T-helper 17 cell (primary cell): ENCODE data around the gene SHC1. TPM values are rescaled to one million over a fixed set of nuclear protein-coding genes. Genes with fewer than 3 reads are reported as not detected.
A peak's percentile ranks its signal among the peaks of the same experiment; 100 is the strongest.

Experiments used
- ATAC-seq: fragments of 150-1000 bp; cut with Tn5 transposase; 2 replicates; pipeline ENCODE4 v1.10.0; 2021; ENCODE audit warnings: mild to moderate bottlenecking, moderate library complexity
- DNase-seq, 3 donors: peaks; one replicate each; pipeline versions ENCODE4 v3.0.0 to v3.0.0-alpha.2; 2020 to 2021
- H3K9me3 ChIP-seq: one replicate; pipeline ENCODE4 v1.7.0; 2013; ENCODE audit warnings: low read length, mild to moderate bottlenecking; ENCODE audit not compliant: control insufficient read depth, poor library complexity, severe bottlenecking
- H3K27ac Mint-ChIP-seq: one replicate; pipeline ENCODE4 v1.8.0; 2022; ENCODE audit warnings: mild to moderate bottlenecking, moderate library complexity, mixed read lengths
- H3K27me3 Mint-ChIP-seq: one replicate; pipeline ENCODE4 v1.8.0; 2022; ENCODE audit warnings: mixed read lengths
- H3K36me3 Mint-ChIP-seq: one replicate; pipeline ENCODE4 v1.8.0; 2022; ENCODE audit warnings: low read depth, mixed read lengths
- H3K4me1 Mint-ChIP-seq: one replicate; pipeline ENCODE4 v1.8.0; 2022; ENCODE audit warnings: mild to moderate bottlenecking, mixed read lengths
- H3K4me3 Mint-ChIP-seq: one replicate; pipeline ENCODE4 v1.8.0; 2022; ENCODE audit warnings: mild to moderate bottlenecking, moderate library complexity, mixed read lengths
- total RNA-seq, 4 donors: library from RNA in 2 of 4; stranded (reverse) in 2 of 4; gene quantifications; one replicate each; pipeline ENCODE4 v1.2.3 and lab custom pipeline; 2022 to 2026

The SHC1 gene
- total RNA-seq, 2 donors from 2014 or later, result 99.5 to 105 TPM

DNA sequence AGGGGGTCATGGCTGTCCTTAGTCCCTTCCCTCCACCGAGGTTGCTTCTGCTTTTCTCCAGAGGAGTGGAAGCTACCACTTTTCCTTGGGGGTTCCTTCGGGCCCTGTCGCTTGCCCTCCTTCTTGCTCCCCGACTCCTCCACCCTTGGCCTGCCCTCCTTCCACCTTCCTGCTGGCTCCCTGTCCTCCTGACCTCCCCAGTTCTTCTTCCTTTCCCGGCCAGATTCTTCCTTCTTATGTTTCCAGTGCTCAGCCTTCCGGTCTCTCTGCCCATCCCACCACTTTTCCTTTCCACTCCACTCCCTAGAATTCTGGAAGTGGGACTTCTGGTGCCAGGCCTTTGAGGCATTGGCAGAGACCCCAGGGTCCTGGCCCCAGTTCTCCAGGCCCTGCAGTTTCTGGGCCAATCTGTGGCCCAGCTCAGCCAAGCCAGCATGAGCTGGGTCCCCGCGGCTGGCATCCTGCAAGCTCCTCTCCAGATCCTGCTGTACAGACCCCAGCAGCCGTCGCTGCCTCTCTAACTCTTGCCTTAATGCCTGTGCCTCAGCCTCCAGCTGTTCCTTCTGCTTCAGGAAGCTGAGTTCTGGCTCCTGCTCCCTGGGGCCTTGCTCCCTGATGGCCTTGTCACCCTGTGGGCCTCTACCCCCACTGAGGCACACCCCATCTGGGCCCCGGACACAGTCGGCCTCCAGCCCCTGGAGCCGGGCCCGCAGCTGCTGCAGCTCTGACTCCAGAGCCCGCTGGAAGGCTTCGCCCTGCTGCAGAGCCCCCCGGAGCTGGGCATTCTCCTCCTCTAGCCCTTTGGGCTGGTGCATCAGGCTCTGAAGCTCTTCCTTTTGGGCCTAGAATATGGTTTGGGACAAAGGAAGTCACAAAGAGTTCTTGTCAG, 24.3 kb downstream of the SHC1 start:
- peaks cover 59% of the 10 kb centered on the region for H3K4me1 Mint-ChIP-seq
- peaks cover 10% of the 10 kb centered on the region for H3K36me3 Mint-ChIP-seq
- peak overlapping the region; percentile 86 for H3K4me3 Mint-ChIP-seq
- no peaks in the 10 kb centered on the region for H3K27me3 Mint-ChIP-seq
- H3K9me3 ChIP-seq, result no peaks in the 10 kb centered on the region
- peak overlapping the region; percentile 100 for H3K27ac Mint-ChIP-seq
- DNase-seq, result no peak
- no peak for ATAC-seq

DNA sequence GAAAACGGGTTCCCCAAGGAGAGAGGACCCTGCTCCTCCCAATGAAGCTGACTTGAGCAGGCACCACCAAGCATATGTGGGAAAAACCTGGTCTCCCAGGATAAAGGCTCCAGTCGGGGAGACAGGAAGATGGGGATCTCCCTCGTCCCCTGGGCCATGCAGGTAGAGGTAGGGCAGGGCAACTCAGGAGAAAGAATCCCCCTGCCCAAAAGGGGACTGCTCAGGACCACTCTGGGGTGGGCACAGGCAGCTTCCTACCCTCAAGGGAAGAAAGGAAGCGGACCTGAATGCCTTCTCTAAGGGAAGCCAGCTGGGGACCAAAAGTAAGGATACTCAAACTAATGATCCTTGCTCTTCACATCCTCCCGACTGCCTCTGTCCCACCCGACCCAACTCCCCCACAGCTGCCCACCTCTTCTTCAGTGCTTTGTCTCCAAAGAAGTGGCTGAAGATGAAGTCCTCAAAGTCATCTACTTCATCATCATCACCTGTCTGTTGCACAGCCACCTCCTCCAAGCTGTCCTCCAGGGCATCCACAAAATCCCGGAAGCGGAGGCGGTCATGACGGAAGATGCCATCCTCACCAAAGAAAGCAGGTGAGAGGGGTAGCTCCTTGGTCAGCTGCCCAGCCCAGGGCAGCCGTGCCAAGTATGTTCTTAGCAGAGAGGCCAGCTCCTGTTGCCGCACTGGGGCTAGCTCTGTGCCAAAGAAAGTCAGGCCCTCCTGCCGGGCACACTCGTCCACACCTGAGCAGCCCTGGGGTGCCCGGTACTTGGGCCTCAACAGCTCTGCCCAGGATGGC, 25.2 kb downstream of the SHC1 start:
- no peak for ATAC-seq
- Mint-ChIP-seq H3K27me3 (no peaks in the 10 kb centered on the region), H3K36me3 (peaks cover 7% of the 10 kb centered on the region), H3K4me1 (peaks cover 60% of the 10 kb centered on the region), H3K27ac (peak overlapping the region; percentile 100), H3K4me3 (peak overlapping the region; percentile 99)
- DNase-seq, result no peak
- no peaks in the 10 kb centered on the region for H3K9me3 ChIP-seq

DNA sequence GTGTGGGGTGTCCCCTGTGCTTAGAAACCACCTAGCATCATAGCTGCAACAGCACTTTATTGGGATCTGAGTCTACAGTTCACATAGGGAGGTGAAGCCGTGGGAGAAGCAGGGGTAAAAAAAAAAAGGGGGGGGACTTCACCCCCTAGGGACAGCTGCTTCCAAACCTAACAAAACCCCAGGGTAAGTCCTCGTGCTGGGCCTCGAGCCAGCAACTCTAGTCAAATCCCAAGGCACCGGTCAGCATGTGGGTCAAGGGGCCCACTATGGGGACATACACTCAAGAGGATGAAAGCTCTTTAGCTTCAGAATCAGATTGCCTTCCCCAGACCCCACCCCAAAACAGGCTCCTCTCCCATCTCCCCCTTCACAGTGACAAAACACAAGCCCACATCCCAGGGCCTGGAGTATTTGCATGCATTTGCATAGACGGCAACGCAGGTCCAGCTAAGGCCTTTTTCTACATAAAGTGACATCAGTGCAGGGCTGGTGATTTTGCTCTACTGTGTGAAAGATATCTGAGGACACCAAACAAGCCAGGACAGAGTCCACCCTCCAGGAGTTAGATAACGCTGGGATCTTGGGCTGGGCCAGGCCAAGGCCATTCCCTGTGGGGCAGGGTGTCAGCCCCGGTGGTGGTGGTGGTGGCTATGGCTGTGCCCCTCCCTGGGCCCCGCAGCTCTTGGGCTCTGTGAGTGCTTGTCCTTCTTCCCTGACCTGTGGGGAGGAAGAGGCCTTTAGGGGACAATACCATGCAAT, 26.0 kb downstream of the SHC1 start:
- ATAC-seq, result no peak
- H3K36me3 Mint-ChIP-seq, result peaks cover 7% of the 10 kb centered on the region
- DNase-seq, result no peak
- no peaks in the 10 kb centered on the region for H3K9me3 ChIP-seq
- H3K27me3 Mint-ChIP-seq, result no peaks in the 10 kb centered on the region
- H3K4me1 Mint-ChIP-seq, result peaks cover 64% of the 10 kb centered on the region
- peak overlapping the region; percentile 99 for H3K4me3 Mint-ChIP-seq
- H3K27ac Mint-ChIP-seq, result peak overlapping the region; percentile 100

DNA sequence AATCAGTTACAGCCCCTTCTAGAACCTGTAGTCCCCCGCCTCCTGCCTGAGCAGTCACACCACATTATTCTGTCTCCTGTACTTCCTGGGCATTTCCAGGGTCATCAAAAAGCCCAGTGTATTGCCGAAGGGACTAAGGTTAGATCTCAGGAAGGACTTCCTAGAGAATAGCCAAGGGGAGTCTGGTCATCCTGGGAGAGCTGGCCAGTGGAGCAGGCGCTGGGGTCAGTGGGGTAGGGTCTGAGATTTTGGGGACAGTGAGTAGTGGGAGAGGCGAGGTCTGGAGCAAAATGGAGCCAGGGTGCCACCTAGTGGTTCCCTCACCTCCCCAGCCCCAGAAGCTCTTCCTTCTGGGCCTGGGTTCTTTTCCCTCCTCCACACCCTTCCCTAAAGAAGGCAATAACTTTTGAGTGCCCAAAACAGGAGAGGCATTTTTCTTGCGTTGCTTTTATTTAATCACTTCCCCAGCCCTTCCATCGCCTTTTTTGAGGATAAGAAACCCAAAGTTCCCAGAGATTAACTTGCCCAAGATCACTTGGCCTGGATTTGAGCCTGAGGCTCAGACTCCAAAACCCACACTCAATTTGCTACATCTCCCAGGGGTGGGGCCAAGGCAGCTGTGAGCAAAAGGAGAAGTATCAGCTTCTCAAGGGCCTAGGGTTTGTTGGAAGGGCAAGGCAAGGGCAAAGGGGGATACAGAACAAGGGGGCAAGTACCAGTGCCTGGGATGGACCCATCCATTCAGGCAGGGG, 26.7 kb downstream of the SHC1 start:
- ATAC-seq, result peak; percentile 22
- H3K4me3 Mint-ChIP-seq, result peak overlapping the region; percentile 99

DNA sequence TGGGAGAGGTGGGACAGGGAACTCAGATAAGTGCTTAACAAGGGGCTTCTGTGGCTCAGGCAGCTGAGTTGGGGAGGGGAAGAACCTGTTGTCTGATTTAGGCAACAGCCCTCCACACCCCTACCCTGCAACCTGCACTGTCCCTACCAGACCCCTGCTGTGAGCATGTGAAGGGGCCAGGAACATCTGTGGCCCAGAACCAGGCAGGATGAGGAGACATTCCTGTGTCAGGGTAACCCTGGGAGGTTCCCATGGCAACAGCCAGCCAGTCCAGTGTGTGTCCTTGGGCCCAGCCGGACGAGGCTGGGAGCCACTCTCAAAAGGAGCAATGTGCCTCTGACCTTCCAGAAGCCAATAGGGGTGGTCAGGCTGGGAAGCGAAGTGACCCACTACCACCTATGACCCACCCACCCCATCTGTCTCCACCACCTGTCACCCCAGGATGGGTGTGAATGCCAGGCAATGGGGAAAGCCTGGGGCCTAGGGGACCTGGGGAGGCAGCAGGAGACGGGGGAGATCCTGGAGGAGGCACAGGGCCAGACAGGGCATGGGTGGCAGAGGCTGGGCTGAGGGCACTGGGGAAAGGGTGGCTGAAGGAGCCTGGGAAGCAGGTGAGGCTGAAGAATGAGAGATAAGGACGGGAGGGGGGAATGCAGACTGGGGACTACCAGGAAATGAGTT, 29.1 kb downstream of the SHC1 start:
- H3K27me3 Mint-ChIP-seq, result no peaks in the 10 kb centered on the region
- H3K9me3 ChIP-seq, result no peaks in the 10 kb centered on the region
- DNase-seq (no peak), ATAC-seq (no peak)
- peak overlapping the region; percentile 100 for H3K27ac Mint-ChIP-seq
- H3K36me3 Mint-ChIP-seq, result peaks cover 8% of the 10 kb centered on the region
- H3K4me1 Mint-ChIP-seq, result peaks cover 81% of the 10 kb centered on the region
- peak overlapping the region; percentile 99 for H3K4me3 Mint-ChIP-seq

More for the DNA sequence above, 26.7 kb downstream of the SHC1 start:
- H3K9me3 ChIP-seq, result no peaks in the 10 kb centered on the region
- Mint-ChIP-seq H3K4me1 (peaks cover 68% of the 10 kb centered on the region), H3K36me3 (peaks cover 7% of the 10 kb centered on the region), H3K27me3 (no peaks in the 10 kb centered on the region), H3K27ac (peak overlapping the region; percentile 100)
- no peak for DNase-seq

DNA sequence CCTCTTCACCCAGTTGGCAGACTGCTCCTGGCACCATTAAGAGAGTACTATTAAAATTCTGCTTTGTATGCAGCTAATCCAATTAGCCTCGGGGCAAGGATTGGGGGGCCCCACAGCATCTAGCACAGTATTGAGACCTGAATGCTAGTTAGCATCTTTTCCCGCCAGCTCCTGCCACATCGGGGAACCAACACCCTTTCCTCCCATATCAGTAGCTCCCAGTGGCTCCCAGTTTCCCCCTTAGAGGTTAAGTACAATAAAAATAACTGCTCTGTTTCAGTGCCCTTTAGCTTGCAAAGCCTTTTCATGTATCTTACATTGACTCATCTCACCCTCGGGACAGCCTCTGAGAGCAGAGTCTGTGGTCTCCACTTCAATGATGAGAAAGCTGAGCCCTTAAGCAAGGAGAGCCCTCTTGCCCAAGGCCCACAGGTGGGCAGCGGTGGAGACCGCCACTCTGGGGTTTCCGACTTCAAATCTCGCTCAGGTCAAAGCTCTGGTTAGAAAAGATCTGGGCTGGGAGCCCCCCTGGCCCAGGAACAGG, 29.8 kb downstream of the SHC1 start:
- Mint-ChIP-seq H3K4me3 (peak overlapping the region; percentile 99), H3K27ac (peak overlapping the region; percentile 100), H3K4me1 (peaks cover 77% of the 10 kb centered on the region), H3K36me3 (peaks cover 4% of the 10 kb centered on the region), H3K27me3 (no peaks in the 10 kb centered on the region)
- no peak for DNase-seq
- no peaks in the 10 kb centered on the region for H3K9me3 ChIP-seq
- ATAC-seq, result no peak

DNA sequence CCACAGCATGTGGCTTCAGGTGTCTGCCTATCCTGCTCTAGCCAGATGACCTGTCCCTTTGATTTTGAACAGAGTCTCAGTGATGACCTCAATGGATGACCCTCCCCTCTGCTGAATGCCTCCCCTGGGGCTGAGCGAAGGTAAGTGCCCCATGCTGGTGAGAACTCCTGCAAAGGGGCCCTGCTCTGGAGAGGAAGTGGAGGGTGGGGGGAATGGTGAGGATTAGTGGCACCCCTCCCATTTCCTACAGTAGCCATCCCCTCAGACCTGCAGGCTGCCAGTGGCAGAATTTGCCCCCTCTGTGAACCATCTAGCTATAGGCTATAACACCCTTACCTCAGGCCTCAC, 30.4 kb downstream of the SHC1 start:
- Mint-ChIP-seq H3K27ac (peak overlapping the region; percentile 100), H3K4me1 (peaks cover 80% of the 10 kb centered on the region), H3K4me3 (peak overlapping the region; percentile 99), H3K36me3 (peaks cover 4% of the 10 kb centered on the region), H3K27me3 (no peaks in the 10 kb centered on the region)
- DNase-seq (no peak), ATAC-seq (no peak)
- H3K9me3 ChIP-seq, result no peaks in the 10 kb centered on the region

DNA sequence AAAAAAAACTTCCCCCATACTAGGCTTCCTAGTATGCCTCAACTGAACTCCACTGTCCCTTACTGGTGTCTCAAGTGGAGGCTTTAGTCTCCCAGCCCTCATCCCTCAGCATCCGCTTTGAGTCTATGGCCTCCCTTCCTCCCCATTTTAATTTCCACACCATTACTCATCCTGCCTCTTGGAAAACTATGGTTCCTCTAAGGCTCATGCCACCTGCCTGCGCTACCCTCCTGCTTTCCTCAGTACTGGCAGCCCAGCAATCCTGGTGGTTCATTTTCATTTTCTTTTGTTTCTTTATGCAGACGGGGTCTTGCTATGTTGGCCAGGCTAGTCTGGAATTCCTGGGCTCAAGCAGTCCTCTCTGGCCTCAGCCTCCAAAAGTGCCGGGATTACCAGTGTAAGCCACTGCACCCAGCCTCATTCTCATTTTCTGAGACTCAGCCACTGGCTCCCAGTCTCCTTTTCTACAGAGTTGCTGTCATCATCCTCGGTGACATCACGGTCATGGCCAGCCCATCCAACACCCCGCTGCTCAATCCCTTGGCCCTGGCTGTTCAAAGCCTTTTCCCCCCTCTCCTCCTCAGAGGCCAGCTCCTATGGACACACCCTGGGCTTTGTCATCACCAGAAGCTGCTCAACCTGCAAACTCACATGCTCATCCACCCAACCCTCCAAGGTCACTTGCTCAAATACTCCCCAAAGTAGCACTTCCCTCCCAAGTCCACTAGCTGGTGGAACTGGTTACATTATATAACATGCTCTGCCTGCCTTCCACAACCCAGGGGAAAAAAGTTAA, 31.7 kb downstream of the SHC1 start:
- Mint-ChIP-seq H3K27me3 (no peaks in the 10 kb centered on the region), H3K27ac (peak overlapping the region; percentile 100), H3K4me1 (peaks cover 75% of the 10 kb centered on the region), H3K36me3 (peaks cover 4% of the 10 kb centered on the region), H3K4me3 (peak overlapping the region; percentile 99)
- no peaks in the 10 kb centered on the region for H3K9me3 ChIP-seq
- DNase-seq, result no peak
- ATAC-seq, result no peak

DNA sequence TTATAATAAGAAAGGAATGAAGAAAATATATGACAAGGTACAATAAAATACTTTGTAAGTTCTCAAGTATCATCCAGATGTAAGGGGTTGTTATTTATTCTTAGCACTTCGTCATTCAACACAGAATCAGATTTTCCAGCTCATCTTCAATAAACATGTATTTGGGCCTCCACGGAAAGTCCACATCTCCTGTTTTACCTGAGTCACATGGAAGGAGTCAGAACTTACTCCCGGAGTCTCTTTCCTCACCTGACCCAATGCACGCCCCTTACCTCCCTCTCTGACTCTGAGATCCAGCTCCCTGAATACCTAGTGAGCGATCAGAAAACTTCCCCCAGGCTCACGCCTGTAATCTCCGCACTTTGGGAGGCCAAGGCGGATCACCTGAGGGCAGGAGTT, 32.6 kb downstream of the SHC1 start:
- Mint-ChIP-seq H3K27me3 (no peaks in the 10 kb centered on the region), H3K36me3 (peaks cover 2% of the 10 kb centered on the region), H3K4me3 (peak overlapping the region; percentile 99), H3K27ac (peak overlapping the region; percentile 100), H3K4me1 (peaks cover 68% of the 10 kb centered on the region)
- H3K9me3 ChIP-seq, result no peaks in the 10 kb centered on the region
- no peak for DNase-seq
- no peak for ATAC-seq

DNA sequence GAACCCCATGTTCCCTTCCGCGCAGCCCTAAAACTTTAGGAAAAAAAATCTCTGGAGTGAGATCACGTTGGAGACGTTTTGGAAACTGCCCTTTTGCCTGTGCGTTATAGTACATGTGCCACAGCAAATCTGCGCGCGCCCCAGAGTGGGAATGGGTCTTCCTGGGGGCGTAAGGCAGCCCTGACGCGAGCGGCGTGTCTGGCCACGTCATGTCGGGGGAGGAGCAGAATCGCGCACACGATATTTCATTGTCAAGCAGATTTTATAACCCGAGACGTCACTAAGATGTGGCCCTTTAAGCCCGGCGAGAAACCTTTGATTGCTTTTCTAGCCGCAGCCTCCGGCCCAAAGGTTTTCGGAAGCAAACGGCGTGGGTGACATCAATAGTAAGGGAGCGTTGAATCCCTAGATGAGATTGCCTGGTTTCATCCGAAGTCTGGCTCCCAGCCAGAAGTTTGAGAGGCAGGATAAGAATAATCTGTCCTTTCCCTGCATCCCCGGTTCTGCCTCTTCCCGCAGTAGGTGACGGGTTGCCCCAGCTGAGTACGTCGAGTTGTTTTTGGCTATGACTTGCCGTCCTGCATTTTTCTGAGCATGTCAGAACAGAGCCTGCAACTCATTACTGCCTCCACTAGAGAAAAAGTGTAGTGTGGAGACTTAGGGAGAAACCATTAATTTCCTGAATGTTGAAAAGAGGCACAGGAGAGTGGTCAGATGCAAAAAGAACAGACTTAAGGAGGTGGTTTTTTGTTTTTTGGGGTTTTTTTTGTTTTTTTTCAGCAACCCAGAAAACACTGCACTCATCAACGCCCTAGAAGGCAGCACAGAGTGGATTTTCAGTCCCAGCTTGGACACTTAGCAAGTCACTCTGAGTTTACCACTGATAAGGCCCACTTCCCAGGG, 33.2 kb downstream of the SHC1 start:
- DNase-seq (peak; percentile 80 to 86 (median 82)), ATAC-seq (peak; percentile 77)
- H3K27ac Mint-ChIP-seq, result peak overlapping the region; percentile 100
- H3K4me3 Mint-ChIP-seq, result peak overlapping the region; percentile 99
- H3K36me3 Mint-ChIP-seq, result peaks cover 2% of the 10 kb centered on the region
- H3K4me1 Mint-ChIP-seq, result peaks cover 64% of the 10 kb centered on the region
- H3K27me3 Mint-ChIP-seq, result no peaks in the 10 kb centered on the region
- no peaks in the 10 kb centered on the region for H3K9me3 ChIP-seq
